NT2/D1 (cell line): ENCODE measurements around the gene CYP19A1.

Source experiments
- SUZ12 ChIP-seq: IDR thresholded peaks from 2 replicates; pipeline ENCODE4 v1.6.1; 2011; ENCODE audit not compliant: insufficient read length, insufficient read depth; ENCODE audit errors: extremely low read depth
- YY1 ChIP-seq: IDR thresholded peaks from 2 replicates; pipeline ENCODE4 v1.6.1; 2011; ENCODE audit not compliant: insufficient read length, insufficient read depth
- ZNF274 ChIP-seq: IDR thresholded peaks from 2 replicates; pipeline ENCODE4 v1.6.1; 2011; ENCODE audit warnings: mild to moderate bottlenecking, low read depth, low read length

DNA sequence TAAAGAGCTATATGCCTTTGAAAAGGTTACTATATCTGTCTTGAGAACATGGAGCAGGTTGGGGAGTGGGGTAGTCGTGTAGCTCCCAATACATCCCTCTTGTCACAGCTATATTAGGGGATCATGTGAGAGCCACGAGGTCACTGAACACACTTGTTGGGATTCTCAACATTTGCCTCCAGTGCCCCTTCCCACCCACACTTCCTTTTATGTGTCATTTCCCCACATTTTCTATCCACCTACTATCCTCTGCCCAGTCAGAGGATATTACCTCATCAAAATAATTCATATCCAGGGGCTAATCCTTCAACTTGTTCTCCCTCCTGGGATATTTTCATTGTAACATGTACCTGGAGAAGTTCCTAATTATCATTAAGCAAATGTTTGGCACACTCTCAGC is 85.0 kb downstream of the CYP19A1 start:
- TF ChIP-seq ZNF274 (no peak), SUZ12 (no peak), YY1 (no peak)
